ENCODE results near the gene VTI1A.
"Not testable (repeated sequence)": the region's sequence is repeated elsewhere in the genome, so short reads cannot be mapped to it uniquely, and the experiment has no call there.

The VTI1A gene

GRCh38 chr10:112851181-112851580 lies 404.2 kb downstream of the VTI1A start:
- H3K4me3 ChIP-seq: no peak overlapping the region
- no peak overlapping the region for H3K27ac ChIP-seq
- TF ChIP-seq POLR2AphosphoS5 (IDR thresholded peaks at IDR 0.05; ENCODE audit: borderline replicate concordance, low read depth, low read length) (no peak), FOXP2 (optimal IDR thresholded peaks at IDR 0.05; ENCODE audit: control extremely low read depth, extremely low read length, insufficient read depth) (no peak), EZH2 (IDR thresholded peaks at IDR 0.05) (no peak)
- no peak overlapping the region for H3K9ac ChIP-seq (ENCODE audit: insufficient read length)
- H3K36me3 ChIP-seq (ENCODE audit: insufficient read depth, low read length): no peaks in the 10 kb centered on the region
- no peak for DNase-seq (ENCODE audit: low read depth, low spot score)
- no peaks in the 10 kb centered on the region for H3K9me3 ChIP-seq (ENCODE audit: low read depth, low read length)

- no peaks in the 10 kb centered on the region for H3K36me3 ChIP-seq (ENCODE audit: insufficient read depth, low read length)
- no peak overlapping the region for H3K27ac ChIP-seq
- no peak for DNase-seq (ENCODE audit: low read depth, low spot score)
- H3K9ac ChIP-seq (ENCODE audit: insufficient read length): no peak overlapping the region
- no peaks in the 10 kb centered on the region for H3K9me3 ChIP-seq (ENCODE audit: low read depth, low read length)
- TF ChIP-seq FOXP2 (optimal IDR thresholded peaks at IDR 0.05; ENCODE audit: control extremely low read depth, extremely low read length, insufficient read depth) (no peak), EZH2 (IDR thresholded peaks at IDR 0.05) (no peak), POLR2AphosphoS5 (IDR thresholded peaks at IDR 0.05; ENCODE audit: borderline replicate concordance, low read depth, low read length) (no peak)
- no peak overlapping the region for H3K4me3 ChIP-seq
These were observed 404.7 kb downstream of the VTI1A start for GRCh38 chr10:112851588-112852211.

GRCh38 chr10:112852306-112852705 lies 405.3 kb downstream of the VTI1A start:
- H3K9me3 ChIP-seq (ENCODE audit: low read depth, low read length): no peaks in the 10 kb centered on the region
- no peak overlapping the region for H3K27ac ChIP-seq
- H3K36me3 ChIP-seq (ENCODE audit: insufficient read depth, low read length): no peaks in the 10 kb centered on the region
- no peak overlapping the region for H3K4me3 ChIP-seq
- no peak for DNase-seq (ENCODE audit: low read depth, low spot score)
- no peak overlapping the region for H3K9ac ChIP-seq (ENCODE audit: insufficient read length)
- TF ChIP-seq FOXP2 (optimal IDR thresholded peaks at IDR 0.05; ENCODE audit: control extremely low read depth, extremely low read length, insufficient read depth): no peak

- no peak for DNase-seq (ENCODE audit: low read depth, low spot score)
- Histone ChIP-seq H3K27ac (no peak overlapping the region), H3K36me3 (ENCODE audit: insufficient read depth, low read length) (no peaks in the 10 kb centered on the region), H3K4me3 (no peak overlapping the region), H3K9me3 (ENCODE audit: low read depth, low read length) (no peaks in the 10 kb centered on the region), H3K9ac (ENCODE audit: insufficient read length) (no peak overlapping the region)
- TF ChIP-seq EZH2 (IDR thresholded peaks at IDR 0.05): no peak
- TF ChIP-seq FOXP2 (optimal IDR thresholded peaks at IDR 0.05; ENCODE audit: control extremely low read depth, extremely low read length, insufficient read depth): no peak
- no peak for TF ChIP-seq POLR2AphosphoS5 (IDR thresholded peaks at IDR 0.05; ENCODE audit: borderline replicate concordance, low read depth, low read length)
These were observed 408.1 kb downstream of the VTI1A start for GRCh38 chr10:112855134-112855533.

- no peaks in the 10 kb centered on the region for H3K36me3 ChIP-seq (ENCODE audit: insufficient read depth, low read length)
- no peak for DNase-seq (ENCODE audit: low read depth, low spot score)
- no peak overlapping the region for H3K27ac ChIP-seq
- TF ChIP-seq POLR2AphosphoS5 (IDR thresholded peaks at IDR 0.05; ENCODE audit: borderline replicate concordance, low read depth, low read length) (no peak), EZH2 (IDR thresholded peaks at IDR 0.05) (no peak), FOXP2 (optimal IDR thresholded peaks at IDR 0.05; ENCODE audit: control extremely low read depth, extremely low read length, insufficient read depth) (no peak)
- H3K4me3 ChIP-seq: no peak overlapping the region
- H3K9me3 ChIP-seq (ENCODE audit: low read depth, low read length): no peaks in the 10 kb centered on the region
- H3K9ac ChIP-seq (ENCODE audit: insufficient read length): no peak overlapping the region
These were observed 410.5 kb downstream of the VTI1A start for GRCh38 chr10:112857493-112857892.

GRCh38 chr10:112858986-112859651 lies 412.1 kb downstream of the VTI1A start:
- no peaks in the 10 kb centered on the region for H3K36me3 ChIP-seq (ENCODE audit: insufficient read depth, low read length)
- H3K4me3 ChIP-seq: no peak overlapping the region
- no peak for TF ChIP-seq FOXP2 (optimal IDR thresholded peaks at IDR 0.05; ENCODE audit: control extremely low read depth, extremely low read length, insufficient read depth)
- TF ChIP-seq POLR2AphosphoS5 (IDR thresholded peaks at IDR 0.05; ENCODE audit: borderline replicate concordance, low read depth, low read length): no peak
- TF ChIP-seq EZH2 (IDR thresholded peaks at IDR 0.05): no peak
- H3K27ac ChIP-seq: no peak overlapping the region
- H3K9ac ChIP-seq (ENCODE audit: insufficient read length): no peak overlapping the region
- no peak for DNase-seq (ENCODE audit: low read depth, low spot score)
- H3K9me3 ChIP-seq (ENCODE audit: low read depth, low read length): no peaks in the 10 kb centered on the region

GRCh38 chr10:112859793-112860192 lies 412.8 kb downstream of the VTI1A start:
- H3K9me3 ChIP-seq (ENCODE audit: low read depth, low read length): no peaks in the 10 kb centered on the region
- no peak overlapping the region for H3K4me3 ChIP-seq
- DNase-seq (ENCODE audit: low read depth, low spot score): no peak
- H3K9ac ChIP-seq (ENCODE audit: insufficient read length): no peak overlapping the region
- H3K36me3 ChIP-seq (ENCODE audit: insufficient read depth, low read length): no peaks in the 10 kb centered on the region
- TF ChIP-seq POLR2AphosphoS5 (IDR thresholded peaks at IDR 0.05; ENCODE audit: borderline replicate concordance, low read depth, low read length): no peak
- TF ChIP-seq EZH2 (IDR thresholded peaks at IDR 0.05): no peak
- no peak for TF ChIP-seq FOXP2 (optimal IDR thresholded peaks at IDR 0.05; ENCODE audit: control extremely low read depth, extremely low read length, insufficient read depth)
- H3K27ac ChIP-seq: no peak overlapping the region

GRCh38 chr10:112863461-112863860 lies 416.4 kb downstream of the VTI1A start:
- H3K9ac ChIP-seq (ENCODE audit: insufficient read length); H3K27ac ChIP-seq; H3K9me3 ChIP-seq (ENCODE audit: low read depth, low read length); H3K4me3 ChIP-seq; H3K36me3 ChIP-seq (ENCODE audit: insufficient read depth, low read length); DNase-seq (ENCODE audit: low read depth, low spot score): not testable (repeated sequence)

Data from SK-N-MC (cell line).